Medulla oblongata (tissue), 1 donor: ENCODE measurements around the gene HS3ST3B1.

Experiments
- DNase-seq: peaks from one replicate; pipeline ENCODE4 v3.0.0-alpha.2; 2015; ENCODE audit errors: extremely low spot score

Gene HS3ST3B1

GRCh38 chr17:14300575-14301278 is at the start of gene HS3ST3B1:
TSS of gene HS3ST3B1 (plus strand) at chr17:14301081. CDS start at chr17:14301519, 438 bp downstream.
- peak; percentile 96 for DNase-seq

DNA sequence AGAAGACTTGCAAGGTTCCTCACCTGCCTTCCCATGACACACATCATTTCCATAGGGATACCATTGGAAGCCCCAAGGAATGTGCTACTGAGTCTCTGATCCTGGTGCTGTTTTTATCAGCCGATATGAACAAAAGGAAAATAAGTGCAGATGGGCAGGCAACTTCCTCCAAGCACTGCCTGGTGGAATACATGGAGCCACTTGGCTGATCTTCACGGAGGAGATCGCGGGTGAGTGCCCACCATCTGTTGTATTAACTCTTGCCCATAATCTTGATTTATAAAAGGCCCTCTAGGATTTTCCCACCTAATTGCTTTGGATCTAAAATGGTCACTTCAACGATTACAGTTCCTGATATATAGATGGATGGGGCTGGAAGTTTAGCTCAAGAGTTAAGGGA is 39.5 kb upstream of the HS3ST3B1 start:
- DNase-seq: no peak

DNA sequence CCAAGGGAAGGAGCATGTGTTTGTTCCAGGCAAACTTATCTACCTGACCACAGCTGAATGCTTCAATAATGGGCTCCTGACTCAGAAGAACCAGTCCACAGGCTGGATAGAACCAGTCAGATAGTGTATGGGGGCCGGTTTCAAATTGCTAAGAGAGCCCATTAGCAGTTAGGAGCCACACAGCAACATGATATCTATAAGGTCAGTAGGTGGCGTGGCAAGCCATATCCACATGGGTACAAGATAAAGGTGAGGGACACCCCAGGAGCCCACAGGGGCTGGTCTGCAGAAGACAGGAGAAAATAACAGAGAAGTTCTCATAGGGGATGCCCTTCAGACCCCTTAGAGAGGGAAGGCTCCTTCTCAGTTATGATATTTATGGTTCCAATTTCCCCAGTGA is 32.6 kb upstream of the HS3ST3B1 start:
- DNase-seq: no peak

DNA sequence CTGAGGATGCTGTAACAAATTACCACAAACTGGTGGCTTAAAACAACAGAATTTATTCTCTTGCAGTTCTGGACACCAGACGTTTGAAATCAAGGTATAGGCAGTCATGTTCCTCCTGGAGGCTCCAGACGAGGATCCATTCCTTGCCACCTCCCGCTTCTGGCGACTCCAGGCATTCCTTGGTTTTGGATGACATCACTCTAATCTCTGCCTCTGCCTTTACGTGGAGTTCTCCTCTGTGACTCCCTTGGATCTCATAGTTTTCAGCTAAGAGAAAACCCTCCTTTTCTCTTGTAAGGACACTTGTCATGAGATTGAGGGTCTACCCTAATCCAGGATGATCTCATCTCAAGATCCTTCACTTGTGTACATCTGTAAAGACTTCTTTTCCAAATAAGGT is 31.4 kb upstream of the HS3ST3B1 start:
- DNase-seq: no peak

- DNase-seq: no peak
Measured at GRCh38 chr17:14270508-14270907, 30.4 kb upstream of the HS3ST3B1 start.

DNA sequence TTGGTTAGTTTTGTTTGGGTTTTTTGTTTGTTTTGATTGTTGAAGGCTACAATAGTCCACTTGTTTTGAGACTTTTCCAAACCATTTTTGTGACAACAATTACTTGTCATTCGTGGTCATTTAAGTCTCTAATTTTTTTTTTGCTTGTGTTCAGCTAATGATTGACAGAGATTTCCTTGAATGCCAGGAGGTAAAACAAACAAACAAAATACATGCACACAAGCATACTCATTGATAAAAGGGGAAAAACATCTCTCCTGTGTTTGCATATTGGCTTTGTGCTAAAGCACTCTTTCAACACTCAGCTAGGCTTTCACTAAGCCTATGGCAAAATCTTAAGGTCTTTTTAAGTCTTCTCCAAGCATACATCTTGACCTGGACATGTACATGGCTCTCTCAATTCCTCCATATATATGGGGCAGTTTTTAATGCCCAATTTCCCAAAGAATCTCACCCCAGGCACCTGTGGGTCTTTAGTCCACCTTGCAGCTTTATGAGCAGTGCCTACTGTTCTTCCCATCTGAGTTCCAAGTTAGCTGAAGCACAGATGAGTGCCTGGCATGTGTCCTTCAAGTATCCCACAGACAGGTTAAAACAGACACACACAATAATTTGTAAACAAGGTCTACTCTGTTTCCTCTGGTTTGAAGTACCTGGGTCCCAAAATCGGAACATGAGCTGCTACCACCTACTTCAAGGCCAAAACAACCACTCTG is 24.2 kb upstream of the HS3ST3B1 start:
- no peak for DNase-seq

DNA sequence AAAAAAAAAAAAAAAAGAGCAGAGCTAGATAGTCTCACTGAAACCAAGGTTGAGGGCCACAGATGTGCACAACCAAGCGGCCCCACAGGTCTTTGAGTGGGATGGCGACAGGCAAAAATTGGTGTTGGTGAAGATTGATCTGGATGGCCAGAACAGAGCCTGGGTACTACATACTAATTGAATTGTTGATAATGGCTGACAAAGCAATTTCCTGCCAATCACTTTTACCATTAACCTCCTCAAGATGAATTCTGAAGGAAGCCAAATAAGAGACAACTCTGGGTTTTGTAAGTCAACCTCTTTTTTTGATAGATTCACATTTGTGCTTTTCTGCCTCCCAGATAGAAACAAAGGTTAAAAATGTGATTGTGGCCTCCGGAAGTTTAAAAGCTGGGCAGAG is 19.4 kb upstream of the HS3ST3B1 start:
- DNase-seq: no peak

DNA sequence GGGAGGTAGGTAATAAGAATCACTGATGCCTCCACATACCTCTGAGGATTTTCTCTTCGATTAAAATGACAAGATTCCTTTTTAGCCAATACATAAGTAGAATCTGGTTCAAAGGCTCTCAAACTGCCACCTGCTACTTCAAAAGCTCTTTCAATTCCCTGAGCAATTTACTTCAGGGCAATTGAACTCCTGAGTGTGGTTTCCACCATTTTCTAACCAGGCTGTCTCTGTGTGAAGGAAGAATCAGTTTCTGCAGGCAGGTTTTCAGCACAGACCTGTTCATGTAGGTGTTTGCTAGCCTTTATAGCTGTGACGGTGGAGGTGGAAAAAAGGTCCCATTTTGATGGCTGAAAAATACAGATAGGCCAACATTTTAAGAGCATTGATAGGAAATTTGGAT is 18.2 kb upstream of the HS3ST3B1 start:
- no peak for DNase-seq

- no peak for DNase-seq
Measured at GRCh38 chr17:14289162-14289561, 11.7 kb upstream of the HS3ST3B1 start.

DNA sequence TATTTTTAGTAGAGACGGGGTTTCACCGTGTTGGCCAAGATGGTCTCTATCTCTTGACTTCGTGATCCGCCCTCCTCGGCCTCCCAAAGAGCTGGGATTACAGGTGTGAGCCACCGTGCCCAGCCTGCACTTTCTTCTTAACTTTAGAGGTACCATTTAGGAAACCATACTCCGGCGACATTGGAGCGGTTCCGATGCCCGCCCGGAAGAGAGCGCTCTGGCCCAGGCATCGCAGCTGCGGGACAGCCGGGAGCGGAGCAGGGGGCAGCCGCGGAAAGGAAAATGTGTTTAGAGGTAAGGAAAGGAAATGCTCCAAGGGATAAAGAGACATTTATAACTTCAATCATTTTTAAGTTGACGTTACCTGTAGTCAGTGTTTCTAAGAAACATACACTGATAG is 6.0 kb upstream of the HS3ST3B1 start:
- no peak for DNase-seq

DNA sequence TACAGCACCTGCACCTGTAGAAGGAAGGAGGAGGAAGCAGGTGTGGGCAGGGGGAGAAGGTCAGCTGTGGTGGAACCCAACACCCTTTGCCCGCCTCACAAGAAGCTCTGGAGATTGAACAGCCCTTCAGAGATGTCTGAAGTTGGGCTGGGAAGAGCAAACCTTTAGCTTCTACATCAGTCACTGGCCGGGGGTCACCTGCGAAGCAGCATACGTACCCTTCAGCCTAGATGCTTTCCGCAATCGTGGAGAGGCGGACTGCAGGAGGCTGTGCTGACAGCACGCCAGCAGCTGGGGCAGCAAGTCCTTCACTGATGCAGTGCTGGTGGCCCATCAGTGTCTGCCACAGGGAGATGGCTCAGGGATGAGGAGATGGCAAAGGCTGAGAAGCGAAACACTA is 5.2 kb upstream of the HS3ST3B1 start:
- DNase-seq: no peak

- DNase-seq: no peak
Measured at GRCh38 chr17:14296166-14296910, 4.5 kb upstream of the HS3ST3B1 start.

- DNase-seq: no peak
Measured at GRCh38 chr17:14297161-14297851, 3.6 kb upstream of the HS3ST3B1 start.

GRCh38 chr17:14298221-14298946 is 2.5 kb upstream of the HS3ST3B1 start:
- no peak for DNase-seq

- no peak for DNase-seq
Measured at GRCh38 chr17:14298947-14299279, 2.0 kb upstream of the HS3ST3B1 start.

DNA sequence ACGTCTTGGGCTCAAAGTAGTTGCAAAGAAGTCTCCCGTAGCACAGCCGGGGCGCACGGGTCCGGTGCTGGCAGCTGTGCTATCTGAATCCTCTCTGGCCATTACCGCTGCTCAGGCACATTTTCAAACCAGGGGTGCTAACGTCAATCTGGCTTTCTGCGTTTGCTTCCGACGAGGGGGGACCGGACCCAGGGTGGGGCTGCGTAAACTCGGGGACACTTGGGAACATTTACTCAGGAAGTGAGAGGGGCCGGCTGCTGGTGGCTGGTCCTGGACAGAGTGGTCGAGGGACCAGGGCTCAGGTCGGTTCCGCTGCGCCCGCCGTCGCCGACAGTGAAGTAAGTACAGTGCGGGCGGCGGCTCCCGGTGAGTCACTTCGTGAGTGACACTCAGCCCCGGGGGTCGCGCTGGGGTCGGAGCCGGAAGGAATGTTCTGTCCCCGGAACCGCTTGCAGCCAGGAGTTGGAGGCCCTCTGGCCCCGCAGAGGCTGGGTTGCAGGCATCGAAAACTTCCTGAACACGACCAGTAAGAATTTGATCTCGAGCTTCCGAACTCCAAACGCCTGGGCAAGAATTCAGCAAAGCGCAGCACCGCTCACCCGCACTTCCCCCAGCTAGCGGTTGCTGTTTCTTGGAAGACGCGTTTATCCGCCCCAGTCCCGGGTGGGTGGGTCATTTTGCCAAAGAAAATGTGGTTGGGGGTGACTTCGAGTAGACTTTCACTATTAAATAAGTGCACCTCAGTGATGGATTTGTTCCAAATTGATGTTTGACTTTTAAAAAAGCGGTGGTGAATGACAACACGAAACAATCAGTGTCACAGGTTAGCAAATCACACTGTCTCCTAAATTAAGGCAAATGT is 1.4 kb upstream of the HS3ST3B1 start:
- DNase-seq: peak; percentile 21

DNA sequence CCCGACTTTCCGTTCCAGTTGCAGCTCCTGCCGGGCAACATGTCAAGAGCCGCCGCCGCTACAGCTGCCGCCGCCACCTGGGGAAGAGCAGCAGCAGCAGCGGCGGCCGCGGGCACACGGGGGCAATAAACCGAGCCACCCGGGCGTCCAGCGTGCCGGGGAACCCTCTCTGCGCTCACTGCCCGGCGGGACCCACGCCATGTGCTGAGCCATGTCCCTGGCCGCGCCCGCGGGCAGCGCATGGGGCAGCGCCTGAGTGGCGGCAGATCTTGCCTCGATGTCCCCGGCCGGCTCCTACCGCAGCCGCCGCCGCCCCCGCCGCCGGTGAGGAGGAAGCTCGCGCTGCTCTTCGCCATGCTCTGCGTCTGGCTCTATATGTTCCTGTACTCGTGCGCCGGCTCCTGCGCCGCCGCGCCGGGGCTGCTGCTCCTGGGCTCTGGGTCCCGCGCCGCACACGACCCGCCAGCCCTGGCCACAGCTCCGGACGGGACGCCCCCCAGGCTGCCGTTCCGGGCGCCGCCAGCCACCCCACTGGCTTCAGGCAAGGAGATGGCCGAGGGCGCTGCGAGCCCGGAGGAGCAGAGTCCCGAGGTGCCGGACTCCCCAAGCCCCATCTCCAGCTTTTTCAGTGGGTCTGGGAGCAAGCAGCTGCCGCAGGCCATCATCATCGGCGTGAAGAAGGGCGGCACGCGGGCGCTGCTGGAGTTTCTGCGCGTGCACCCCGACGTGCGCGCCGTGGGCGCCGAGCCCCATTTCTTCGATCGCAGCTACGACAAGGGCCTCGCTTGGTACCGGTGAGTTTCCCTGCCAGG is 604 bp downstream of the HS3ST3B1 start:
- DNase-seq: no peak

- DNase-seq: no peak
Measured at GRCh38 chr17:14302091-14302430, 1.2 kb downstream of the HS3ST3B1 start.

- DNase-seq: peak; percentile 79
Measured at GRCh38 chr17:14302431-14303099, 1.7 kb downstream of the HS3ST3B1 start.
